Activated CD4-positive, alpha-beta T cell treated with anti-CD3 and anti-CD28 coated beads for 36 hours (primary cell): ENCODE results near the gene KCTD20. TPM values are rescaled to one million over a fixed set of nuclear protein-coding genes. Genes with fewer than 3 reads are reported as not detected.

Experiments
- ATAC-seq: fragments of 200-7000 bp; cut with Tn5 transposase; one replicate; pipeline ENCODE4 v1.10.0; 2021; ENCODE audit warnings: mild to moderate bottlenecking, moderate library complexity
- CTCF ChIA-PET: fragments of 350-600 bp; sonication (Branson Sonifier 250); formaldehyde crosslinking; loops from one replicate; lab custom pipeline; 2021; ENCODE audit warnings: antibody characterized with exemption; lab: Charles Lee
- POLR2A ChIA-PET: fragments of 350-600 bp; sonication (Branson Sonifier 250); formaldehyde crosslinking; loops from one replicate; lab custom pipeline; 2021; ENCODE audit warnings: antibody characterized with exemption, inconsistent platforms; lab: Charles Lee
- DNase-seq: peaks from one replicate; pipeline ENCODE4 v3.0.0-alpha.2; 2020
- H3K27ac Mint-ChIP-seq: one replicate; pipeline ENCODE4 v1.8.0; 2021; ENCODE audit warnings: mixed read lengths
- H3K27me3 Mint-ChIP-seq: one replicate; pipeline ENCODE4 v1.8.0; 2021; ENCODE audit warnings: mixed read lengths
- H3K36me3 Mint-ChIP-seq: one replicate; pipeline ENCODE4 v1.8.0; 2021; ENCODE audit warnings: low read depth, mixed read lengths
- H3K4me1 Mint-ChIP-seq: one replicate; pipeline ENCODE4 v1.8.0; 2021; ENCODE audit warnings: mixed read lengths
- H3K4me3 Mint-ChIP-seq: one replicate; pipeline ENCODE4 v1.8.0; 2021; ENCODE audit warnings: mild to moderate bottlenecking, moderate library complexity, mixed read lengths
- H3K9me3 Mint-ChIP-seq: one replicate; pipeline ENCODE4 v1.8.0; 2021; ENCODE audit warnings: low read depth, mixed read lengths
- intact Hi-C, 2 experiments: fragments of 100-400 bp; cut with DNase I in 1 of 2; cut with micrococcal nuclease in 1 of 2; formaldehyde crosslinking; loops; one replicate each; pipeline versions ENCODE4 v1.14.2 to v1.15.1; 2022 to 2024; cut with DNase I, micrococcal nuclease
- total RNA-seq, 2 experiments: library from RNA; stranded (reverse); gene quantifications; one replicate each; pipeline ENCODE4 v1.2.3, GENCODE V29; 2021

The KCTD20 gene
- total RNA-seq, 2 experiments from 2014 or later: 46.5 to 50.6 TPM

- CTCF ChIA-PET: interaction anchor here (0.6 to 1.6 kb wide), 16 partner anchors 12 to 787 kb away, joined by 3 to 9 read pairs (median 4); no protein-coding TSS in a partner anchor
- no peaks in the 10 kb centered on the region for H3K27me3 Mint-ChIP-seq
These were observed 19.5 kb upstream of the KCTD20 start for GRCh38 chr6:36423101-36423824.

DNA sequence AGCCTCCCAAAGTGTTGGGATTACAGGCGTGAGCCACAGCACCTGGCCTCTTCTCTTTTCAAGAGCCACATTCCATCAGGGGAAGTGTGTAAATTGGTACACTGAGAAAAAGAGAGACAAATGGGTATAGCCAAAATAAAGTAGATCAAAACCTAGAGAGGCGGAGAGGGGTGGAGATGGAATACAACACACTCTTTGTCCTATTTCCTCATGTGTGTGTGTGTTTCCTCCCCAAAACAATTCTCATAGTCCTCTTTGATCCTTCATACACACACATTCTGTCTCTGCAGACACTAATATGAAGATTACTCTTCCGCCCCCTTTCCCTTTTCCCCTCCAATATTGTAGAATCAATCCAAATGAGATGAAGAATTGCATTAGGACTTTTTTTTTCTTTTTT, 16.2 kb upstream of the KCTD20 start:
- DNase-seq (no peak), ATAC-seq (no peak)
- Mint-ChIP-seq H3K36me3 (no peaks in the 10 kb centered on the region), H3K27me3 (no peaks in the 10 kb centered on the region), H3K27ac (no peak overlapping the region), H3K4me1 (peaks cover 17% of the 10 kb centered on the region), H3K9me3 (no peaks in the 10 kb centered on the region), H3K4me3 (no peak overlapping the region)
- intact Hi-C loops: no loop called here
- ChIA-PET POLR2A (no interaction called here), CTCF (no interaction called here)

More at GRCh38 chr6:36423101-36423824, 19.5 kb upstream of the KCTD20 start:
- peak; percentile 99 for DNase-seq
- Mint-ChIP-seq H3K4me3 (peak overlapping the region; percentile 83), H3K4me1 (peaks cover 17% of the 10 kb centered on the region), H3K9me3 (no peaks in the 10 kb centered on the region), H3K27ac (peak overlapping the region; percentile 92), H3K36me3 (no peaks in the 10 kb centered on the region)
- peak; percentile 97 for ATAC-seq
- intact Hi-C loops: loop anchor here (1.0 to 5.0 kb wide), 8 partner anchors 18 to 396 kb away; partner anchors contain the start of genes SRSF3 (in 2 of the 2), STK38 (in 2 of the 2), KCTD20 (in 1 of the 2) and MAPK14 (in 1 of the 2)
- POLR2A ChIA-PET: interaction anchor here (0.6 to 1.1 kb wide), 6 partner anchors 11 to 351 kb away, joined by 3 read pairs; no protein-coding TSS in a partner anchor

DNA sequence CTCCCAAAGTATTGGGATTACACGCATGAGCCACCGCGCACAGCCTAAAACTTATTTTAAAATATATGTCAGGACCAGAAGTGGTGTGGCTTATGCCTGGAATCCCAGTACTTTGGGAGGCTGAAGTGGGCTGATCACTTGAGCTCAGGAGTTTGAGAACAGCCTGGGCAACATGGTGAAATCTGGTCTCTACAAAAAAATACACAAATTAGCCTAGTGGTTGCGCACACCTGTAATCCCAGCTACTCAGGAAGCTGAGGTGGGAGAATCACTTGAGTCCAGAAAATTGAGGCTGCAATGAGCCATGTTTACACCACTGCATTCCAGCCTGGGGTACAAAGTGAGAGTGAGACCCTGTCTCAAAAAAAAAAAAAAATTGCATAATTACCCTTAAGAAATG, 13.9 kb upstream of the KCTD20 start:
- Mint-ChIP-seq H3K27me3 (no peaks in the 10 kb centered on the region), H3K4me3 (no peak overlapping the region), H3K4me1 (peaks cover 5% of the 10 kb centered on the region), H3K27ac (no peak overlapping the region), H3K9me3 (no peaks in the 10 kb centered on the region), H3K36me3 (no peaks in the 10 kb centered on the region)
- ChIA-PET POLR2A (interaction anchor here (0.6 to 0.7 kb wide), 2 partner anchors 12 to 169 kb away, joined by 3 to 6 read pairs; no protein-coding TSS in a partner anchor), CTCF (interaction anchor here (0.6 to 2.4 kb wide), 15 partner anchors 10 to 1969 kb away, joined by 3 to 9 read pairs (median 3); partner anchors contain the start of gene FANCE)
- DNase-seq (no peak), ATAC-seq (peak; percentile 65)
- intact Hi-C loops: no loop called here

DNA sequence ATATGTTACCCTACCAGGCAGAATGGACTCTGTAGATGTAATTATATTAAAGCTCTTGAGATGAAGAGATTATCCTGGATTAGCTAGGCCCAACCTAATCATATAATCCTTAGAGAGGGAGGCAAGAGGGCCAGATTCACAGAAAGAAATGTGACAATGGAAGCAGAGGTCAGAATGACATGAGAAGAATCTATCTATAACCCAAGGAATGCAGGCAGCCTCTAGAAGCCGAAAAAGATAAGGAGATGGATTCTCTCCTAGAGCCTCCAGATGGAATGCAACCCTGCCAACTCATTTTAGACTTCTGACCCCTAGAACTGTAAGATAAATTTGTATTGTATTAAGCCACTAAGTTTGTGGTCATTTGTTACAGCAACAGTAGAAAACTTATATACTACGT, 12.4 kb upstream of the KCTD20 start:
- no peaks in the 10 kb centered on the region for H3K9me3 Mint-ChIP-seq
- no peaks in the 10 kb centered on the region for H3K36me3 Mint-ChIP-seq
- ChIA-PET POLR2A (no interaction called here), CTCF (interaction anchor here (0.6 to 2.4 kb wide), 10 partner anchors 11 to 924 kb away, joined by 3 to 9 read pairs (median 4); no protein-coding TSS in a partner anchor)
- no peak overlapping the region for H3K27ac Mint-ChIP-seq
- no peaks in the 10 kb centered on the region for H3K27me3 Mint-ChIP-seq
- no peak for ATAC-seq
- H3K4me3 Mint-ChIP-seq: no peak overlapping the region
- no peak for DNase-seq
- H3K4me1 Mint-ChIP-seq: peaks cover 5% of the 10 kb centered on the region
- intact Hi-C loops: no loop called here

DNA sequence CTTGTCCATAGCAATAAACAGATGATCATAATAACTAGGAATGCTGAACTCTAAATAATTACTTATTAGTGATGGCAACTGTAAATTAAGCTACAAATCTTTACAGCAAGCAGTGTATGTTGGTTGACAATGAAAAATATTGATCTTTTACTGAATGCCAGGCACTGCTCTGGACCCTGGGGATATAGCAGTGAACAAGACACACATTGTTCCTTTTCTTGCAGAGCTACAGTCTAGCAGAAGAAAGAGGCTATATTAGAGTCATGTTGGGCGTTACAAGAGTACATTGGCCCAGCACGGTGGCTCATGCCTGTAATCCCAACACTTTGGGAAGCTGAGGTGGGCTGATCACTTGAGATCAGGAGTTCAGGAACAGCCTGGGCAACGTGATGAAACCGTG, 11.6 kb upstream of the KCTD20 start:
- ATAC-seq (no peak), DNase-seq (no peak)
- intact Hi-C loops: no loop called here
- Mint-ChIP-seq H3K27me3 (no peaks in the 10 kb centered on the region), H3K27ac (no peak overlapping the region), H3K36me3 (no peaks in the 10 kb centered on the region), H3K4me1 (peaks cover 6% of the 10 kb centered on the region), H3K9me3 (no peaks in the 10 kb centered on the region), H3K4me3 (no peak overlapping the region)
- CTCF ChIA-PET: interaction anchor here (0.5 to 1.6 kb wide), 3 partner anchors 18 to 351 kb away, joined by 3 read pairs; no protein-coding TSS in a partner anchor
- POLR2A ChIA-PET: interaction anchor here (0.6 kb wide), 1 partner anchor 104 kb away, joined by 6 read pairs; no protein-coding TSS in a partner anchor

GRCh38 chr6:36432151-36432671, 10.6 kb upstream of the KCTD20 start:
- ChIA-PET POLR2A (no interaction called here), CTCF (interaction anchor here (0.6 to 1.0 kb wide), 3 partner anchors 71 to 351 kb away, joined by 3 to 4 read pairs (median 4); no protein-coding TSS in a partner anchor)
- peak overlapping the region; percentile 20 for H3K27ac Mint-ChIP-seq
- ATAC-seq (no peak), DNase-seq (no peak)
- H3K4me1 Mint-ChIP-seq: peaks cover 9% of the 10 kb centered on the region
- H3K9me3 Mint-ChIP-seq: no peaks in the 10 kb centered on the region
- H3K27me3 Mint-ChIP-seq: no peaks in the 10 kb centered on the region
- intact Hi-C loops: no loop called here
- H3K36me3 Mint-ChIP-seq: no peaks in the 10 kb centered on the region
- H3K4me3 Mint-ChIP-seq: no peak overlapping the region

- CTCF ChIA-PET: interaction anchor here (0.7 kb wide), 1 partner anchor 13 kb away, joined by 4 read pairs; no protein-coding TSS in a partner anchor
- H3K27me3 Mint-ChIP-seq: no peaks in the 10 kb centered on the region
- no peak for DNase-seq
- no peak overlapping the region for H3K27ac Mint-ChIP-seq
- no peaks in the 10 kb centered on the region for H3K36me3 Mint-ChIP-seq
- POLR2A ChIA-PET: interaction anchor here (0.7 kb wide), 1 partner anchor 112 kb away, joined by 5 read pairs; no protein-coding TSS in a partner anchor
- peaks cover 16% of the 10 kb centered on the region for H3K4me1 Mint-ChIP-seq
- ATAC-seq: no peak
- no peak overlapping the region for H3K4me3 Mint-ChIP-seq
- intact Hi-C loops: no loop called here
- no peaks in the 10 kb centered on the region for H3K9me3 Mint-ChIP-seq
These were observed 6.3 kb upstream of the KCTD20 start for GRCh38 chr6:36436466-36436865.

DNA sequence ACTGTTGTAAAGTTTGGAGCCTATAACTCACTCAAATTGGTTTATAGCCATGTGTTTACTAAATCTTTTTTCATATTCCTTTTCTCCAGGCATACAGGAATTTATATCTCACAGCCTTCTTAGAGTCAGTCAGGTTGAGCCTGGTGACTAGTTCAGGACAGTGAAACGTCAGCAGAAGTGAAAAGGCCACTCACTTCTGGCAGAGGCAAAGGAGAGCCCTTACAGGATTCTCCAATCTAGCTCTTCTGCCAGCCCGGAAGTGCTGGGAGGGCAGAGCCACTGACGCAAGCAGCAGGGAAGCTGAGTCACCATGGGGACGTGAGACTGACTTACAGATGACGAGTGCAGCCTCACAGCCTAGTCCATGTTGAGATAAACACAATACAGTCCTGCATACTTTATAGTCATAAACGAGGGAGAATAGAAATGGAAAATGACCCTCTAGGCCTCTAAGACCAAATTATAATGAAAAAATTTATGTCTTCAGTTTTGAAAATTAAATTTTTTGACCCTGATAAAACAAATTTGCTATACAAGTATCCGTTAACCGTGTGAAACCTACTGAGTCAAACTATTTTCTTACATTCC, 1.4 kb upstream of the KCTD20 start:
- ChIA-PET POLR2A (interaction anchor here (0.9 to 1.6 kb wide), 3 partner anchors 13 to 168 kb away, joined by 3 to 7 read pairs (median 6); no protein-coding TSS in a partner anchor), CTCF (interaction anchor here (0.6 to 1.4 kb wide), 5 partner anchors 9 to 186 kb away, joined by 3 to 5 read pairs (median 3); no protein-coding TSS in a partner anchor)
- Mint-ChIP-seq H3K9me3 (no peaks in the 10 kb centered on the region), H3K36me3 (peaks cover 5% of the 10 kb centered on the region), H3K4me3 (peak overlapping the region; percentile 95), H3K27ac (peak overlapping the region; percentile 93), H3K27me3 (no peaks in the 10 kb centered on the region), H3K4me1 (peaks cover 28% of the 10 kb centered on the region)
- DNase-seq (peak; percentile 94), ATAC-seq (peak; percentile 90)
- intact Hi-C loops: loop anchor here (1.0 to 5.0 kb wide), 8 partner anchors 18 to 709 kb away; partner anchors contain the start of genes SRSF3 (in 1 of the 2) and STK38 (in 1 of the 2)

DNA sequence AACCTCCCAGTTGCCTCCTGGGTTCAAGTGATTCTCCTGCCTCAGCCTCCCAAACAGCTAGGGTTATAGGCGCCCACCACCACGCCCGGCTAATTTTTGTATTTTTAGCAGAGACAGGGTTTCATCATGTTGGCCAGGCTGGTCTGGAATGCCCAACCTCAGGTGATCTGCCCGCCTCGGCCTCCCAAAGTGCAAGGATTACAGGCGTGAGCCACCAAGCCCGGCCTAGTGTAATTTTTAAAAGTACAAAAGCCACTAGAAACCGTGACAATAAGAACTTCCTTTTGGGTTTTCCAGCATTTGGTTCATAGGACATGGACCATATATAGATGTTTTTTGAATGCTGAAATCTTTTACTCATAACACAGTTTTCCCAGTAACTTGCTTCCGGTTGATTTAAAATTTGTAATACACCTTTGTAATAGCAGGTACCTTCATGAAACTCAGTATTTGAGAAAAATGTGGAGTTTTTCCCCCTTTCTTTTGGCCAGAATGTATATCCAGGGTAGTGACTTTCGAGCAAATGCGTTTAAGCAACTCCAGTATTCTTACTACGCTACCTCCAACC, 613 bp upstream of the KCTD20 start:
- H3K36me3 Mint-ChIP-seq: peaks cover 5% of the 10 kb centered on the region
- H3K27ac Mint-ChIP-seq: peak overlapping the region; percentile 97
- POLR2A ChIA-PET: interaction anchor here (1.6 kb wide), 1 partner anchor 154 kb away, joined by 7 read pairs; no protein-coding TSS in a partner anchor
- H3K4me3 Mint-ChIP-seq: peak overlapping the region; percentile 95
- H3K9me3 Mint-ChIP-seq: no peaks in the 10 kb centered on the region
- ATAC-seq: no peak
- H3K4me1 Mint-ChIP-seq: peaks cover 27% of the 10 kb centered on the region
- intact Hi-C loops: loop anchor here (1.0 to 5.0 kb wide), 9 partner anchors 19 to 710 kb away; partner anchors contain the start of genes STK38 (in 2 of the 2), MAPK14 (in 1 of the 2) and SRSF3 (in 1 of the 2)
- peak; percentile 14 for DNase-seq
- CTCF ChIA-PET: interaction anchor here (0.7 to 1.4 kb wide), 3 partner anchors 8 to 19 kb away, joined by 3 to 5 read pairs (median 3); no protein-coding TSS in a partner anchor
- no peaks in the 10 kb centered on the region for H3K27me3 Mint-ChIP-seq
